B cell (primary cell): ENCODE results near the gene EPHB1.

Source experiments
- EZH2 ChIP-seq: IDR thresholded peaks from 2 replicates; pipeline ENCODE4 v1.6.1; 2012; ENCODE audit warnings: borderline replicate concordance, low read depth, mild to moderate bottlenecking, moderate library complexity, low read length; ENCODE audit not compliant: insufficient read depth, poor library complexity, severe bottlenecking
- TF ChIP-seq, protein P1 (sequence below): fragments of 200-600 bp; IDR thresholded peaks from one replicate; pipeline ENCODE4 v1.8.0; 2022; ENCODE audit warnings: antibody characterized with exemption, mild to moderate bottlenecking

DNA sequence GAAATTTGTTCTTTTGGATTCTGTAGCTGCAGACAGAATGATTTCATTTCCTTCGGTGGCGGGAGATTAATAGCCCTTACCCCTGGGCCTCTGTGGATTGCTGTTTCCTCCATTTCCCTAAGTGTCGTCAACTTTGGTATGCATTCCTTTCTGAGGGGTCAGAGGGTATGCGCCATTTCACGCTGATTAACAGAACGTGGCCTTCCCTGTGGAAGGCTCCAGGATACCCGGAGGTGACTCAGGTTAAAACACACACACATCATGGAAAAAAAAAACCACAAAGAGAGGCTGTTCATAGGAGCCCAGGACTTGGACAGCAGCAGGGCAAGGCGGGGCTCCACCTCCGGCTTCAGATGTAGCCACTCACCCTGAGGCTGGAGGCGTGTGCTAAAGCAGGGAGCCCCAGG lies 51.9 kb downstream of the EPHB1 start:
- TF ChIP-seq, protein P1, sequence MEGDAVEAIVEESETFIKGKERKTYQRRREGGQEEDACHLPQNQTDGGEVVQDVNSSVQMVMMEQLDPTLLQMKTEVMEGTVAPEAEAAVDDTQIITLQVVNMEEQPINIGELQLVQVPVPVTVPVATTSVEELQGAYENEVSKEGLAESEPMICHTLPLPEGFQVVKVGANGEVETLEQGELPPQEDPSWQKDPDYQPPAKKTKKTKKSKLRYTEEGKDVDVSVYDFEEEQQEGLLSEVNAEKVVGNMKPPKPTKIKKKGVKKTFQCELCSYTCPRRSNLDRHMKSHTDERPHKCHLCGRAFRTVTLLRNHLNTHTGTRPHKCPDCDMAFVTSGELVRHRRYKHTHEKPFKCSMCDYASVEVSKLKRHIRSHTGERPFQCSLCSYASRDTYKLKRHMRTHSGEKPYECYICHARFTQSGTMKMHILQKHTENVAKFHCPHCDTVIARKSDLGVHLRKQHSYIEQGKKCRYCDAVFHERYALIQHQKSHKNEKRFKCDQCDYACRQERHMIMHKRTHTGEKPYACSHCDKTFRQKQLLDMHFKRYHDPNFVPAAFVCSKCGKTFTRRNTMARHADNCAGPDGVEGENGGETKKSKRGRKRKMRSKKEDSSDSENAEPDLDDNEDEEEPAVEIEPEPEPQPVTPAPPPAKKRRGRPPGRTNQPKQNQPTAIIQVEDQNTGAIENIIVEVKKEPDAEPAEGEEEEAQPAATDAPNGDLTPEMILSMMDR, result no peak
- no peak for TF ChIP-seq EZH2
